Lung (tissue), 12 donors: ENCODE measurements around the gene ELP4. TPM values are rescaled to one million over a fixed set of nuclear protein-coding genes. Genes with fewer than 3 reads are reported as not detected.

Source experiments
- ATAC-seq: fragments of 200-7000 bp; cut with Tn5 transposase; one replicate; pipeline ENCODE4 v1.9.1; 2020; ENCODE audit warnings: moderate number of reproducible peaks; ENCODE audit not compliant: insufficient read depth, low FRiP score
- DNase-seq, 3 donors: peaks; one replicate each; pipeline ENCODE4 v3.0.0-alpha.2; 2013 to 2017
- H3K27ac ChIP-seq, 2 donors: one replicate each; pipeline ENCODE4 v1.5.1; 2013; ENCODE audit warnings: mild to moderate bottlenecking in 2 of 2, moderate library complexity in 2 of 2, control low read depth in 1 of 2, inconsistent platforms in 1 of 2, low read depth in 1 of 2, low read length in 1 of 2
- H3K27me3 ChIP-seq, 3 donors: one replicate each; pipeline ENCODE4 v1.5.1; 2013; ENCODE audit warnings: low read length in 2 of 3; ENCODE audit not compliant: control insufficient read depth in 3 of 3, insufficient read depth in 3 of 3
- H3K36me3 ChIP-seq, 4 donors: one replicate each; pipeline ENCODE4 v1.5.1; 2013; ENCODE audit warnings: low read length in 4 of 4, mild to moderate bottlenecking in 1 of 4, moderate library complexity in 1 of 4; ENCODE audit not compliant: control insufficient read depth in 4 of 4, insufficient read depth in 4 of 4
- H3K4me1 ChIP-seq, 5 donors: one replicate each; pipeline ENCODE4 v1.5.1; 2013; ENCODE audit warnings: low read length in 5 of 5, mild to moderate bottlenecking in 2 of 5, moderate library complexity in 1 of 5; ENCODE audit not compliant: control insufficient read depth in 5 of 5, insufficient read depth in 5 of 5
- H3K4me3 ChIP-seq: one replicate; pipeline ENCODE4 v1.5.1; 2013; ENCODE audit warnings: mild to moderate bottlenecking, control low read depth, moderate library complexity
- H3K9ac ChIP-seq, 2 donors: one replicate each; pipeline ENCODE4 v1.5.1; 2013; ENCODE audit warnings: low read length in 2 of 2, control low read depth in 1 of 2; ENCODE audit not compliant: insufficient read depth in 1 of 2
- H3K9me3 ChIP-seq, 4 donors: one replicate each; pipeline ENCODE4 v1.5.1; 2013; ENCODE audit warnings: low read length in 3 of 4, mild to moderate bottlenecking in 1 of 4, moderate library complexity in 1 of 4; ENCODE audit not compliant: control insufficient read depth in 4 of 4, insufficient read depth in 3 of 4
- WGBS, 2 donors: extraction: QIAGEN DNeasy Blood & Tissue Kit; methylation state at CpG; one replicate each; pipeline ENCODE4 v1.1.7; 2013; 5-methylcytosine and 5-hydroxymethylcytosine counted together
- polyA plus RNA-seq, 2 donors: library from polyadenylated mRNA; stranded (reverse); fragments of 200-250 nt; gene quantifications; one replicate each; pipeline ENCODE4 v1.2.1, GENCODE V29; 2013
- total RNA-seq, 2 donors: library from RNA; depleted of rRNA in 1 of 2; stranded (reverse); fragments of >200 nt in 1 of 2; gene quantifications; one replicate each; pipeline ENCODE4 v1.2.1, GENCODE V29; 2014 to 2021
- TF ChIP-seq, protein P1 (sequence below): IDR thresholded peaks from 2 replicates; pipeline ENCODE4 v1.5.1; 2012; ENCODE audit warnings: mild to moderate bottlenecking; ENCODE audit errors: control extremely low read depth, extremely low read depth
- donor health status: control.
- donor health status: control.
- donor health status: Bipolar disorder and iron deficiency.
- donor health status: healthy.
- donor health status: DM: yes; HTN: yes; CAD: no.

Gene ELP4
- total and polyA plus RNA-seq, 4 donors: 7.7 to 47.8 (median 13.7) TPM

DNA sequence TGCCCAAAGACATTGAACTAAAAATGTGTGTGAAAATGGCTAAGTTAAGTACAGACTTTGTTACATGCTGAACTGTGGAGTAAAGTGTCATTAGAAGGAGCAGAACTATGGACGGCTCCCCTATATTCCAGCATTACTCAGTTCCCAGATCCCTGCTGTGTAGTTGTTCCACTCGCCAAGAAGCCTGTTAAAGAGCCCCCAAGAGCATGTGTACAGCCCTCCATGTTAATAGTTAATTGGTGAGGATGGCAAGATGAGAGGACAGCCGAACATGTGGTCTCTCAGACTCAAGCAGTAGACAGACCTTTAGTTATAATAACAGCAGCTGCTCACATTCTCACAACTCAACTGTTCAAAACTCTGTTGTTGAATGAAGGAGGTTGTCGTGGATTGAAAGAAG is 127.4 kb downstream of the ELP4 start:
- no peak overlapping the region for H3K9ac ChIP-seq
- TF ChIP-seq, protein P1, sequence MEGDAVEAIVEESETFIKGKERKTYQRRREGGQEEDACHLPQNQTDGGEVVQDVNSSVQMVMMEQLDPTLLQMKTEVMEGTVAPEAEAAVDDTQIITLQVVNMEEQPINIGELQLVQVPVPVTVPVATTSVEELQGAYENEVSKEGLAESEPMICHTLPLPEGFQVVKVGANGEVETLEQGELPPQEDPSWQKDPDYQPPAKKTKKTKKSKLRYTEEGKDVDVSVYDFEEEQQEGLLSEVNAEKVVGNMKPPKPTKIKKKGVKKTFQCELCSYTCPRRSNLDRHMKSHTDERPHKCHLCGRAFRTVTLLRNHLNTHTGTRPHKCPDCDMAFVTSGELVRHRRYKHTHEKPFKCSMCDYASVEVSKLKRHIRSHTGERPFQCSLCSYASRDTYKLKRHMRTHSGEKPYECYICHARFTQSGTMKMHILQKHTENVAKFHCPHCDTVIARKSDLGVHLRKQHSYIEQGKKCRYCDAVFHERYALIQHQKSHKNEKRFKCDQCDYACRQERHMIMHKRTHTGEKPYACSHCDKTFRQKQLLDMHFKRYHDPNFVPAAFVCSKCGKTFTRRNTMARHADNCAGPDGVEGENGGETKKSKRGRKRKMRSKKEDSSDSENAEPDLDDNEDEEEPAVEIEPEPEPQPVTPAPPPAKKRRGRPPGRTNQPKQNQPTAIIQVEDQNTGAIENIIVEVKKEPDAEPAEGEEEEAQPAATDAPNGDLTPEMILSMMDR: no peak
- no peaks in the 10 kb centered on the region for H3K27me3 ChIP-seq
- H3K36me3 ChIP-seq: no peaks in the 10 kb centered on the region
- H3K4me3 ChIP-seq: no peak overlapping the region
- no peak overlapping the region for H3K27ac ChIP-seq
- ATAC-seq: no peak
- no peak for DNase-seq
- no peaks in the 10 kb centered on the region for H3K9me3 ChIP-seq
- 92 to 97% methylated on average over 4 of the region's 4 CpGs for WGBS, 2 donors
- no peaks in the 10 kb centered on the region for H3K4me1 ChIP-seq

DNA sequence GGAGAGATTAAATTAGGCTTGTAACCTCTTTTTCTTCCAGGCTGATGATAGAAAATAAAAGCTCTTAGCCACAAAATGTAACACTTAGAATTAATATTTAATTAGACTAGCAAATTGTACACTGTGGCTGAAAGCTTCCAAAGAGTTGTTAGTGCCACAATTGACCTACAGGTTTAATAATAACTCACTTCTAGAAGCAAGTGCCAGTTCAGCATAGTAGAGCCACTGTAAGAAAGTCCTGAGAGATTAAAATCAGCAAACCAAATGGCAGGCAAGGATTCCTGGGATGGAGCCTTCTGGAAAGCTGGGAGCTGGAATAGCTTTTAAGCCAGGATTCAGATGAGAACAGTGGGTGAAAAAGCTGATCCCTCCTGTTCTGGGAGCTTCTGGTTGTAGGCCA is 131.0 kb downstream of the ELP4 start:
- DNase-seq (no peak), ATAC-seq (no peak)
- Histone ChIP-seq H3K4me3 (no peak overlapping the region), H3K36me3 (no peaks in the 10 kb centered on the region), H3K27ac (no peak overlapping the region), H3K27me3 (no peaks in the 10 kb centered on the region), H3K9ac (no peak overlapping the region), H3K9me3 (no peaks in the 10 kb centered on the region), H3K4me1 (peaks cover 0 to under 1% (median 0%) of the 10 kb centered on the region in 5 donors)
- TF ChIP-seq, protein P1: no peak

DNA sequence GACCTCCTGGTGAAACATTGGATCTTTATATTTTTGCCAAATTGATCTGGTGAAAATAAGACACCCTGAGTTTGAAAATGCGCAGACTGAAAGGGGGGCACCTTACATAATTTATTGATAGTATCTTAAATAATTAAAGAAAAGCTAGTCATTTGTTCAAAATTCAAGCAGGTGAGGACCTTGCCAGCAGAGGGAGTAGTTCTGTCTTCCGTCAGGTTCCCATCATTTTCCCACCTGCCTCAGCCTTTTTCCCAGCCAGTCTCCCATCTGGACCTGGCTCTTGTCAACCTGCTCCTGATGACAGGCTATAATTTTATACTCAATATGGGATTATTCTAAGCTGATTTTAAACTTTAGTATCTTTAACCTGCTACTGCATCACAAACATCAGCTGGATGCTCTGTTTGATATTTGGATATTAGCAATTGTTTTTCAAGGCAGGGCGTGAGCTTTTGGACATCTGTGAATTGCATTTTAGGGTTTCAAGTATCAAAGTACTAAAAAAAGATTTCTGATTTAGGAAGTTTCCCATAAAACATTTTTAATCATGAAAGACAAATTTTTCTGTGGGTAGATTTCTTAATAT is 132.0 kb downstream of the ELP4 start:
- H3K36me3 ChIP-seq: no peaks in the 10 kb centered on the region
- no peaks in the 10 kb centered on the region for H3K9me3 ChIP-seq
- peaks cover 0 to 4% (median 0%) of the 10 kb centered on the region in 5 donors for H3K4me1 ChIP-seq
- H3K9ac ChIP-seq: no peak overlapping the region
- DNase-seq (peak; percentile 5 to 29 (median 18)), ATAC-seq (no peak)
- WGBS, 2 donors: 88 to 90% methylated on average over 3 of the region's 3 CpGs
- TF ChIP-seq, protein P1: no peak
- H3K4me3 ChIP-seq: no peak overlapping the region
- H3K27me3 ChIP-seq: no peaks in the 10 kb centered on the region
- no peak overlapping the region for H3K27ac ChIP-seq

DNA sequence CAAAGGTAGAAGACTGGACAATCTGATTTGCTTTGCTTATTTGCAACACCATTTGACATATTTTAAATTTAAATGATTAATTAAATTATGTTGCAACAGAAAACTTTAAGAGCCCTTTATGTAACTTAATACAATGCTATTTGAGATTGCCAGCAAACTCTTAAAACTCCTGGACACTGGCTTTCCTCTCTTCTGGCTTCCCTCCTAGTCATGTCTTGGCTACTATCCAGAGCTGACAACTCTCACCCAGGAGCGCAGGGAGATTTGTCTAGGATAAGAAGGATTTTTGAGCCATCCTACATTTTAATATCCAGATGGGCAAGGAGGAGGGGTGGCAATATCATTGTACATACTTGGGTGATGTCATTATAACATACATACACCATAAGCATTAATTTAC is 134.3 kb downstream of the ELP4 start:
- ATAC-seq (no peak), DNase-seq (peak in 1 of 3 donors; percentile 17)
- TF ChIP-seq, protein P1: no peak
- Histone ChIP-seq H3K4me3 (no peak overlapping the region), H3K27me3 (no peaks in the 10 kb centered on the region), H3K4me1 (peaks cover 0 to 4% (median 0%) of the 10 kb centered on the region in 5 donors), H3K9ac (no peak overlapping the region), H3K9me3 (no peaks in the 10 kb centered on the region), H3K36me3 (no peaks in the 10 kb centered on the region), H3K27ac (no peak overlapping the region)
- 49 to 90% methylated on average over 1 of the region's 1 CpG for WGBS, 2 donors
